Activated T-cell treated with anti-CD3 and anti-CD28 coated beads, Interleukin-2, amount 50 U/mL, for 4 hours (primary cell): ENCODE measurements around the gene CDC7. TPM values are rescaled to one million over a fixed set of nuclear protein-coding genes. Genes with fewer than 3 reads are reported as not detected.
"Not testable (repeated sequence)": the region's sequence is repeated elsewhere in the genome, so short reads cannot be mapped to it uniquely, and the experiment has no call there.

Experiments
- ATAC-seq, 2 donors: fragments of 200-7000 bp; cut with Tn5 transposase; one replicate each; pipeline ENCODE4 v1.10.0; 2021
- DNase-seq: peaks from one replicate; pipeline ENCODE4 v3.0.0-alpha.2; 2020
- H3K27me3 Mint-ChIP-seq: one replicate; pipeline ENCODE4 v1.8.0; 2021; ENCODE audit warnings: low read depth, mixed read lengths
- H3K36me3 Mint-ChIP-seq: one replicate; pipeline ENCODE4 v1.8.0; 2022; ENCODE audit warnings: mixed read lengths; ENCODE audit not compliant: insufficient read depth
- H3K4me1 Mint-ChIP-seq: one replicate; pipeline ENCODE4 v1.8.0; 2021; ENCODE audit warnings: low read depth, mixed read lengths
- H3K4me3 Mint-ChIP-seq: one replicate; pipeline ENCODE4 v1.8.0; 2021; ENCODE audit warnings: mild to moderate bottlenecking, moderate library complexity, mixed read lengths
- H3K9me3 Mint-ChIP-seq: one replicate; pipeline ENCODE4 v1.8.0; 2021; ENCODE audit warnings: mixed read lengths
- total RNA-seq, 3 donors: library from RNA; stranded (reverse); gene quantifications; one replicate each; pipeline ENCODE4 v1.2.1, GENCODE V29; 2021

Gene CDC7
- total RNA-seq, result 10 to 100 TPM; 11.1 to 20.1 (median 16.6) TPM

DNA sequence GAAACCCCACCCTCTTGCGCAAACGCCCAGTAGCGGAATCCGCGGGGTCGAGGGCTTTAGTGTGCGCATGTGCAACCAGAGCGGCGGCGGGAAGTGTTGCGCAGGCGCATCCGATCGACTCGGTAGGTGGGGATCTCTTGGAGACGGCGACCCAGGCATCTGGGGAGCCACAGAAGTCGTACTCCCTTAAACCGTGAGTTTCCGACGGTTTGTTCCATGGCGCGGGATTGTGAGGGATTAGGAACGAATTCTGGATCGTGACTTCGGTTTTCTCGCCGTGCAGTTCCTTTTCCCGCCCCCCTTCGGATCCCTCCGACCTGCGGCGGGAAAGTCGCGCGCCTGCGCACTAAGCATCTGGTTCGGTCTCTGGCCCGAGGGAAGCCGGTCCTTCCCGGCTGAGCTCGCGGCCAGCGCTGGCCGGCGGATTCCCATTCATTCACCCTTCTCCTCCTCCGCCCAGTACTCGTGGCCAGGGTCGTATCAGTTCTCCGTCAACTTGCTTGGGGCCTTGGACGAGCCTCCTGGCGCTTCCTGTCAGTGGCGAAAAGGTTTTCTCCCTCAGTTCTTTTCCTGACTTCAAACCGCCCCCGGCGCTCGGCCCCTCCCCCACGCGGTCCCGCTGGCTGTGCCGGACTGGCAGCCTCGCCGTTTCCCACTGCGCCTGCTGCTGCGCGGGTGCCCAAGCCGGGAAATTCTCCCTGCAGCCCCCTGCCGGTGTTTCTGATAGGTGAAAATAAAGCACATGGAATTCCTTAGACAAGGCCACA lies at the start of gene CDC7:
CDC7 (plus strand) TSS at position 96 of the 767 bp plus-strand sequence. CDS start 866 bp downstream, outside the sequence.
- Mint-ChIP-seq H3K36me3 (peaks cover 2% of the 10 kb centered on the region), H3K9me3 (no peaks in the 10 kb centered on the region), H3K4me1 (peaks cover 16% of the 10 kb centered on the region), H3K4me3 (no peak within 1 kb of the TSS), H3K27me3 (no peaks in the 10 kb centered on the region)
- peak; percentile 83 for DNase-seq
- peak; percentile 90 to 91 for ATAC-seq

- DNase-seq (no peak), ATAC-seq (no peak)
- Mint-ChIP-seq H3K4me1 (no peaks in the 10 kb centered on the region), H3K9me3 (no peaks in the 10 kb centered on the region), H3K4me3 (no peak overlapping the region), H3K27me3 (no peaks in the 10 kb centered on the region), H3K36me3 (no peaks in the 10 kb centered on the region)
Measured at GRCh38 chr1:91454136-91454535, 46.5 kb upstream of the CDC7 start.

- DNase-seq (no peak), ATAC-seq (no peak)
- Mint-ChIP-seq H3K4me1 (no peaks in the 10 kb centered on the region), H3K4me3 (no peak overlapping the region), H3K36me3 (no peaks in the 10 kb centered on the region), H3K27me3 (no peaks in the 10 kb centered on the region), H3K9me3 (no peaks in the 10 kb centered on the region)
Measured at GRCh38 chr1:91455334-91455733, 45.3 kb upstream of the CDC7 start.

- ATAC-seq (no peak), DNase-seq (no peak)
- Mint-ChIP-seq H3K9me3 (no peaks in the 10 kb centered on the region), H3K4me1 (no peaks in the 10 kb centered on the region), H3K4me3 (no peak overlapping the region), H3K36me3 (no peaks in the 10 kb centered on the region), H3K27me3 (no peaks in the 10 kb centered on the region)
Measured at GRCh38 chr1:91455896-91456295, 44.8 kb upstream of the CDC7 start.

DNA sequence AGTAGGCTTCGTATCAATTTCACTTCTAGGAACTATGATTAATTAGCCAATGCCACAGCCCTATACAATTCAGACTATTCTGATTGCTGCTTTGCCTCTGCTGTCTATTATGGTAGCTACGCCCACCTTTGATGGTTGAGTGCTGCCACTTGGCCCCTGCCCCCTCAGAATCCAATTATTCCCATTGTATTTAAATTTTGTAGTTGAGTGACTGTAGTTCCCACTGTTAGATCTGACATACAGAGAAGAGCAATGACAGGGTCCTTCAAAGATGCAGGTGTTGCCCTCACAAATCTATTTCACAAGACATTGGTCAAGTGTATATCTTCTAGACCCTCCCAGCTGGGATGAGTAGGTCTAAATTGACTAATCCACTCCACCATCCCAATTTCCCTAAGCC lies 35.3 kb upstream of the CDC7 start:
- H3K4me3 Mint-ChIP-seq, ATAC-seq, DNase-seq, H3K27me3 Mint-ChIP-seq, H3K36me3 Mint-ChIP-seq, H3K4me1 Mint-ChIP-seq: not testable (repeated sequence)
- peaks cover 21% of the 10 kb centered on the region for H3K9me3 Mint-ChIP-seq

DNA sequence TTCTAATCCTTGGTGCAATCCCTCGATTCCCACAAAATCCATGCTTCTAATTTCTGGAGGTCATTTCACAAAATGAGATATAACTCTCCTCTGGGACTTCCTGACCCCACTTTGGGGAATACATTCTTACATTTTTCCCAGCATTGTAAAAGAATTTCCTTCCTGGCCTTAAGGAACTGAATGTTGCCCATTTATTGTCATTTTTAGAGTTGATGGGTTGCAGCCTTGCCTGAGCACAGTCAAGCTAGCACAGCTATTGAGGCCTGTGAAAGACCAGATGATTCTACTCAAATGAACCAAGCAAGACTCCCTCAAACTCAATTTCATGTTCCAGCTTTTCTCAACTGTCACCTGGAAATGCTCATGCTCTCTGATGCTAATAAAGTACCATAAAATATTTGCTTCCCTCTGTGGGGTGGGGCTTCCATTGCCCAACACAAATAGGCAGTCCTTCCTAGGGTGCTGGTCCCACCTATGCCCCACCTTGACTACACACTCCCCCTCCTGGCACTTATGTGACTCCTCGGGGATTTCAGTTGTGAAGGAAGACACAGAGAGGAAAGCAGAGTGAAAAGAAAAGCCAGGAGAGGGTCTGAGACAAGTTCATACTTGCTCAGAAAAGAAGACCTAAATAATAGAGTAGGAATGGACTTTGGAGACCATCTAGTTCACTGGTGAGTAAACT lies 24.0 kb upstream of the CDC7 start:
- no peaks in the 10 kb centered on the region for H3K4me1 Mint-ChIP-seq
- no peak overlapping the region for H3K4me3 Mint-ChIP-seq
- ATAC-seq, result no peak
- H3K36me3 Mint-ChIP-seq, result no peaks in the 10 kb centered on the region
- H3K27me3 Mint-ChIP-seq, result no peaks in the 10 kb centered on the region
- no peaks in the 10 kb centered on the region for H3K9me3 Mint-ChIP-seq
- no peak for DNase-seq

DNA sequence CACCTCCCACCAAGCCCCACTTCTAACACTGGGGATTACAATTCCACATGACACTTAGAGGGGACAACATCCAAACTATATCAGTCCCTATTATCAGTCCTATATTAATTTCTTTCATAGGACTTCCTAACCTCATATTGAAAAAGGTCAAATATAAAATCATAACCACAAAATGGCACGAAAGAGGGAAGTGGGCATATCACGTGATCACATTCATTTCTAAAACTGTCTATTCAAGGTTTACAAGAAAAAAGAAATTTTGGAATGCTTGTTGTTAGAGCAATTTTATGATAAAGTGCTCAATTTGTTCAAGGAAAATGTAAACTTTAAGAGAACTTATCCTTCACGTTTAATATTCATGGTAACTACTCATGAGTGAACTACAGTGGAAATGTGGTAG lies 13.2 kb upstream of the CDC7 start:
- ATAC-seq (no peak), DNase-seq (no peak)
- no peak overlapping the region for H3K4me3 Mint-ChIP-seq
- peaks cover 6% of the 10 kb centered on the region for H3K4me1 Mint-ChIP-seq
- H3K27me3 Mint-ChIP-seq, result no peaks in the 10 kb centered on the region
- peaks cover 6% of the 10 kb centered on the region for H3K9me3 Mint-ChIP-seq
- peaks cover 4% of the 10 kb centered on the region for H3K36me3 Mint-ChIP-seq

DNA sequence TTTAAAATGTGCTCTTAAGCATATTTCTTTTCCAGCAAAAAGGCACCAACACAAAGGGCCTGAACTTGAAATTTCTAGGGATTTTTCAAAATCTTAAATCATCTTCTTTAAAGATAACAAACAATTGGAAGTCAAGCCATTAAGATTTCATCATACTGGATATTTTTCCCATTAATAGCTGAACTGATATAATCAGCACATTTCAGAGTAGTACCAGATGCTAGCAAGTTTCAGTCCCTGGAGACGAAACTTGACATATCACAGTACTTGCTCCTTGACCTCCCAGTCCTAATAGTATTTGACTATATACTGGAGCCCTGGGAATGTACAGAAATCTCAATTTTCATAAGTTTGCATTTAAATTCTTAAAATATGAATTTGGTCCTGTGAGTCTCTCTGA lies 10.2 kb upstream of the CDC7 start:
- no peaks in the 10 kb centered on the region for H3K36me3 Mint-ChIP-seq
- no peak for ATAC-seq

GRCh38 chr1:91498035-91498434 lies 2.6 kb upstream of the CDC7 start:
- peaks cover 15% of the 10 kb centered on the region for H3K4me1 Mint-ChIP-seq
- H3K27me3 Mint-ChIP-seq, result no peaks in the 10 kb centered on the region
- H3K9me3 Mint-ChIP-seq, result no peaks in the 10 kb centered on the region
- H3K36me3 Mint-ChIP-seq, result peaks cover 2% of the 10 kb centered on the region
- no peak for ATAC-seq
- H3K4me3 Mint-ChIP-seq, result no peak overlapping the region
- DNase-seq, result no peak

More for the DNA sequence above, 10.2 kb upstream of the CDC7 start:
- H3K27me3 Mint-ChIP-seq, result no peaks in the 10 kb centered on the region
- no peaks in the 10 kb centered on the region for H3K9me3 Mint-ChIP-seq
- peaks cover 6% of the 10 kb centered on the region for H3K4me1 Mint-ChIP-seq
- H3K4me3 Mint-ChIP-seq, result no peak overlapping the region
- DNase-seq, result no peak

- Mint-ChIP-seq H3K4me1 (peaks cover 15% of the 10 kb centered on the region), H3K27me3 (no peaks in the 10 kb centered on the region), H3K36me3 (peaks cover 2% of the 10 kb centered on the region), H3K4me3 (no peak overlapping the region), H3K9me3 (no peaks in the 10 kb centered on the region)
- DNase-seq, result no peak
- no peak for ATAC-seq
Measured at GRCh38 chr1:91498498-91499245, 2.0 kb upstream of the CDC7 start.

GRCh38 chr1:91499346-91499745 lies 1.3 kb upstream of the CDC7 start:
- ATAC-seq (no peak), DNase-seq (no peak)
- no peaks in the 10 kb centered on the region for H3K27me3 Mint-ChIP-seq
- peaks cover 2% of the 10 kb centered on the region for H3K36me3 Mint-ChIP-seq
- H3K4me1 Mint-ChIP-seq, result peaks cover 15% of the 10 kb centered on the region
- no peaks in the 10 kb centered on the region for H3K9me3 Mint-ChIP-seq
- H3K4me3 Mint-ChIP-seq, result no peak overlapping the region

GRCh38 chr1:91499904-91500755 lies 521 bp upstream of the CDC7 start:
- Mint-ChIP-seq H3K36me3 (peaks cover 2% of the 10 kb centered on the region), H3K4me3 (no peak overlapping the region), H3K27me3 (no peaks in the 10 kb centered on the region), H3K4me1 (peaks cover 16% of the 10 kb centered on the region), H3K9me3 (no peaks in the 10 kb centered on the region)
- DNase-seq (no peak), ATAC-seq (peak; percentile 23 to 28)

DNA sequence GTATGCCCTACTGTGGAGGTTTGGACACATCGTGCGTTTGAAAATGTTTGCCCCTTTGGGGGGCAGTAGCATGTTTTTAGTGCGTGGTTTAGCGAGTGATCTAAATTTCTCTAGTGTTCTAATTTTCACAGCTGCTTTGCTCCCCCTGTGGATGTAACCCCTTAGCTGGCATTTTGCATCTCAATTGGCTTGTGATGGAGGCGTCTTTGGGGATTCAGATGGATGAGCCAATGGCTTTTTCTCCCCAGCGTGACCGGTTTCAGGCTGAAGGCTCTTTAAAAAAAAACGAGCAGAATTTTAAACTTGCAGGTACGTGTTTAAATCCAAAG lies 836 bp downstream of the CDC7 start:
- H3K4me1 Mint-ChIP-seq, result peaks cover 16% of the 10 kb centered on the region
- H3K4me3 Mint-ChIP-seq, result no peak overlapping the region
- DNase-seq, result no peak
- peaks cover 2% of the 10 kb centered on the region for H3K36me3 Mint-ChIP-seq
- peak; percentile 12 to 16 for ATAC-seq
- H3K9me3 Mint-ChIP-seq, result no peaks in the 10 kb centered on the region
- H3K27me3 Mint-ChIP-seq, result no peaks in the 10 kb centered on the region
